ENCODE results near the gene MXD1. TPM values are rescaled to one million over a fixed set of nuclear protein-coding genes. Genes with fewer than 3 reads are reported as not detected.

The MXD1 gene
- total and polyA plus RNA-seq, 2 donors (not counting 3 experiments of a cell fraction or from before 2014, with no cell fraction given): 6.7 to 10.6 TPM

DNA sequence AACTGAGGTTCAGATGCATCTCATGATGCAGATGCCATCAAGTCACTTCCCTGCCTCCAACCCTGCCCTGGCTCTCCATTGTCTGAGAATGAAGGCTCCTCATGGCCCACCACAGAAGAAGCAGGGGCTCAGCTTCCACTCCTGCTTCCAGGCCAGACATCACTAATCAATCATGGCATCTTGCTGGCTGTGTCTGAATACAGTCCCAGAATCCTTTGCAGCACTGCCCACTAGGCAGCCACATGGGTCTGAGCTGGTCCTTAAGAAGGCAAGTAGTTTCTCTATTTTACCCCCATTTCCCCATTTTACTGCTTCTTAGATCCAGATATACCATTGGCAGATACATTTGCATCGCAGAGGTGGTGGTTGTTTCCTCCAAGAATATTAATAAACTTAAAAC is 39.2 kb downstream of the MXD1 start:
- H3K4me1 ChIP-seq (ENCODE audit: control insufficient read depth, extremely low read depth, insufficient read depth, low read length): no peaks in the 10 kb centered on the region
- no peaks in the 10 kb centered on the region for H4K20me1 ChIP-seq (replicated peaks; ENCODE audit: control insufficient read depth, extremely low read depth, insufficient read depth, low read length)
- H3K9me1 ChIP-seq (replicated peaks; ENCODE audit: control insufficient read depth, extremely low read depth, insufficient read depth, low read length): no peaks in the 10 kb centered on the region
- BruUV-seq (replicated peaks): no TSS peak
- no peak for DNase-seq (ENCODE audit: low read depth, low spot score)
- H3K4me3 ChIP-seq (replicated peaks in 1 of 3; ENCODE audit: insufficient read depth in 1 of 3, low read depth in 1 of 3, low read length in 3 of 3): no peak overlapping the region
- H3K9ac ChIP-seq (replicated peaks; ENCODE audit: extremely low read depth, insufficient read depth, low read length): no peak overlapping the region
- ChIA-PET CTCF (interaction anchor here (1.4 to 3.1 kb wide), 2 partner anchors 12 to 229 kb away, joined by 3 to 10 read pairs; no protein-coding TSS in a partner anchor), POLR2A (no interaction called here)
- no peaks in the 10 kb centered on the region for H3K9me3 ChIP-seq (replicated peaks; ENCODE audit: control insufficient read depth, insufficient read depth, low read length)
- H3K4me2 ChIP-seq (ENCODE audit: insufficient read depth, low read length): no peak overlapping the region
- TF ChIP-seq POLR2A (IDR thresholded peaks at IDR 0.05; ENCODE audit: low read depth, low read length) (no peak), CTCF (IDR thresholded peaks at IDR 0.05; ENCODE audit: extremely low read depth in 1 of 2, insufficient read depth in 1 of 2, low read depth in 1 of 2, low read length in 2 of 2) (no peak), MYC (IDR thresholded peaks at IDR 0.05; ENCODE audit: low read depth, low read length) (no peak), EZH2 (IDR thresholded peaks at IDR 0.05; ENCODE audit: borderline replicate concordance, low read depth, low read length, severe bottlenecking) (no peak), GATA2 (IDR thresholded peaks at IDR 0.05; ENCODE audit: insufficient read depth, insufficient read length, low read depth, low read length) (no peak), JUN (IDR thresholded peaks at IDR 0.05; ENCODE audit: borderline replicate concordance, insufficient read depth, insufficient read length, low read depth) (no peak), POLR2AphosphoS5 (IDR thresholded peaks at IDR 0.05; ENCODE audit: insufficient read depth, low read depth, low read length) (no peak), FOS (IDR thresholded peaks at IDR 0.05; ENCODE audit: borderline replicate concordance, insufficient read depth, low read length) (no peak)
- TF ChIP-seq, protein P1, sequence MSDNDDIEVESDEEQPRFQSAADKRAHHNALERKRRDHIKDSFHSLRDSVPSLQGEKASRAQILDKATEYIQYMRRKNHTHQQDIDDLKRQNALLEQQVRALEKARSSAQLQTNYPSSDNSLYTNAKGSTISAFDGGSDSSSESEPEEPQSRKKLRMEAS (IDR thresholded peaks at IDR 0.05; ENCODE audit: insufficient read depth, insufficient read length): no peak
- no peaks in the 10 kb centered on the region for H3K36me3 ChIP-seq (ENCODE audit: control insufficient read depth in 2 of 2, extremely low read depth in 1 of 2, insufficient read depth in 2 of 2, low read length in 2 of 2)
- H3K27me3 ChIP-seq (ENCODE audit: control insufficient read depth in 2 of 2, insufficient read depth in 2 of 2, low read length in 2 of 2): peaks cover 11 to 17% of the 10 kb centered on the region in 2 experiments
- intact Hi-C loops (cut with micrococcal nuclease) (no loop called here), dilution Hi-C loops (cut with MboI; ENCODE audit: extremely low pct_ligation_motif_present, low sequenced_read_pairs) (no loop called here)
- H2AFZ ChIP-seq (ENCODE audit: low read depth, low read length): no peak overlapping the region
- no peak overlapping the region for H3K27ac ChIP-seq (ENCODE audit: insufficient read depth, low read depth, low read length)
- FAIRE-seq: no peak
- no peaks in the 10 kb centered on the region for H3K79me2 ChIP-seq (ENCODE audit: control insufficient read depth, insufficient read depth, low read length)

All from endothelial cell of umbilical vein (primary cell).